ENCODE results near the gene CHST11.

GRCh38 chr12:104448451-104448850 is 8.3 kb upstream of the CHST11 start:
- no peak for TF ChIP-seq POLR2AphosphoS5 (IDR thresholded peaks at IDR 0.05)
- no peak for TF ChIP-seq CTCF (IDR thresholded peaks at IDR 0.05)
- TF ChIP-seq EP300 (IDR thresholded peaks at IDR 0.05): no peak

Measured in sigmoid colon (tissue), 4 donors.